OCI-LY1 (cell line): ENCODE data around the gene ZNF598.

Source experiments
- H2AFZ ChIP-seq: fragments of 200-600 bp; sonication (generic), shearing (Covaris generic); 2 replicates; pipeline ENCODE4 v1.6.0; 2014; ENCODE audit warnings: antibody characterized with exemption, mild to moderate bottlenecking, low read length
- H3F3A ChIP-seq: fragments of 200-600 bp; sonication (generic), shearing (Covaris generic); 2 replicates; pipeline ENCODE4 v1.6.0; 2014; ENCODE audit warnings: mild to moderate bottlenecking, antibody characterized with exemption, low read length, moderate library complexity; ENCODE audit not compliant: insufficient read depth
- H3K27ac ChIP-seq: fragments of 200-600 bp; sonication (generic); 2 replicates; pipeline ENCODE4 v1.5.1; 2014; ENCODE audit warnings: low read length, mixed run types, mild to moderate bottlenecking, low read depth; ENCODE audit not compliant: poor library complexity, severe bottlenecking
- H3K27me3 ChIP-seq: fragments of 200-600 bp; sonication (generic); 2 replicates; pipeline ENCODE4 v1.6.0; 2014; ENCODE audit warnings: antibody characterized with exemption, mild to moderate bottlenecking, low read length, moderate library complexity; ENCODE audit not compliant: insufficient read depth
- H3K36me3 ChIP-seq: fragments of 200-600 bp; sonication (generic); 2 replicates; pipeline ENCODE4 v1.6.1; 2014; ENCODE audit warnings: mild to moderate bottlenecking, antibody characterized with exemption, low read length, moderate library complexity, mixed read lengths; ENCODE audit not compliant: insufficient read depth
- H3K4me1 ChIP-seq: fragments of 200-600 bp; sonication (generic); 2 replicates; pipeline ENCODE4 v1.5.1; 2014; ENCODE audit warnings: mild to moderate bottlenecking, low read length, moderate library complexity; ENCODE audit not compliant: insufficient read depth, severe bottlenecking
- H3K4me2 ChIP-seq: fragments of 200-600 bp; sonication (generic), shearing (Covaris generic); 2 replicates; pipeline ENCODE4 v1.6.1; 2014; ENCODE audit warnings: low read length
- H3K4me3 ChIP-seq: fragments of 200-600 bp; sonication (generic); 2 replicates; pipeline ENCODE4 v1.5.1; 2014; ENCODE audit warnings: low read length, low read depth, mild to moderate bottlenecking, mixed read lengths; ENCODE audit not compliant: poor library complexity, severe bottlenecking
- H3K79me2 ChIP-seq: fragments of 200-600 bp; shearing (Covaris generic); 2 replicates; pipeline ENCODE4 v1.6.1; 2016; ENCODE audit warnings: mixed run types, low read length, mixed read lengths; ENCODE audit not compliant: insufficient read depth
- H3K9ac ChIP-seq: fragments of 200-600 bp; sonication (generic), shearing (Covaris generic); 2 replicates; pipeline ENCODE4 v1.6.1; 2014; ENCODE audit warnings: mild to moderate bottlenecking, low read length, mixed read lengths
- H3K9me2 ChIP-seq: fragments of 200-600 bp; sonication (generic), shearing (Covaris generic); 2 replicates; pipeline ENCODE4 v1.6.1; 2014; ENCODE audit warnings: low read depth, mild to moderate bottlenecking, low read length, mixed read lengths
- H3K9me3 ChIP-seq: fragments of 200-600 bp; shearing (Covaris generic); 2 replicates; pipeline ENCODE4 v1.6.1; 2014; ENCODE audit warnings: low read length, mixed read lengths
- H4K20me1 ChIP-seq: fragments of 200-600 bp; sonication (generic), shearing (Covaris generic); 2 replicates; pipeline ENCODE4 v1.6.0; 2016; ENCODE audit warnings: mild to moderate bottlenecking, low read length; ENCODE audit not compliant: insufficient read depth
- CTCF ChIP-seq: fragments of 200-600 bp; sonication (generic), shearing (Covaris generic); IDR thresholded peaks from 2 replicates; pipeline ENCODE4 v1.5.1; 2017; ENCODE audit warnings: mild to moderate bottlenecking, antibody characterized with exemption, low read length, moderate library complexity, mixed read lengths
- EZH2 ChIP-seq: fragments of 200-600 bp; sonication (generic), shearing (Covaris generic); IDR thresholded peaks from 2 replicates; pipeline ENCODE4 v1.8.0; 2017; ENCODE audit warnings: borderline replicate concordance, mixed run types, mild to moderate bottlenecking, antibody characterized with exemption, low read length, moderate library complexity, mixed read lengths

Gene ZNF598

GRCh38 chr16:1997494-1998359 lies 11.9 kb downstream of the ZNF598 start:
- H2AFZ ChIP-seq = no peak overlapping the region
- no peak overlapping the region for H3K27ac ChIP-seq
- no peaks in the 10 kb centered on the region for H3K79me2 ChIP-seq
- H3K4me3 ChIP-seq = no peak overlapping the region
- peaks cover 11% of the 10 kb centered on the region for H3K4me1 ChIP-seq
- H4K20me1 ChIP-seq = no peaks in the 10 kb centered on the region
- no peaks in the 10 kb centered on the region for H3K27me3 ChIP-seq
- no peak overlapping the region for H3K4me2 ChIP-seq
- no peaks in the 10 kb centered on the region for H3F3A ChIP-seq
- TF ChIP-seq EZH2 (no peak), CTCF (no peak)
- H3K9me2 ChIP-seq = no peaks in the 10 kb centered on the region
- no peak overlapping the region for H3K9ac ChIP-seq
- peaks cover 66% of the 10 kb centered on the region for H3K36me3 ChIP-seq
- H3K9me3 ChIP-seq = no peaks in the 10 kb centered on the region

GRCh38 chr16:1993731-1994131 lies 15.9 kb downstream of the ZNF598 start:
- H3K79me2 ChIP-seq = no peaks in the 10 kb centered on the region
- no peak overlapping the region for H3K4me3 ChIP-seq
- no peaks in the 10 kb centered on the region for H3K9me2 ChIP-seq
- no peaks in the 10 kb centered on the region for H4K20me1 ChIP-seq
- peaks cover 26% of the 10 kb centered on the region for H3K36me3 ChIP-seq
- H3F3A ChIP-seq = no peaks in the 10 kb centered on the region; the same call in 1 of the 2 replicates
- peak overlapping the region; percentile 70 for H3K27ac ChIP-seq
- TF ChIP-seq CTCF (no peak), EZH2 (no peak)
- H3K9ac ChIP-seq = no peak overlapping the region; the same call in 1 of the 2 replicates
- H3K4me2 ChIP-seq = no peak overlapping the region
- H3K4me1 ChIP-seq = peaks cover 29% of the 10 kb centered on the region
- H2AFZ ChIP-seq = no peak overlapping the region
- H3K9me3 ChIP-seq = no peaks in the 10 kb centered on the region
- peaks cover 6% of the 10 kb centered on the region; the same call in 1 of the 2 replicates for H3K27me3 ChIP-seq

- H3K4me2 ChIP-seq = no peak overlapping the region
- no peak for TF ChIP-seq CTCF
- H3K36me3 ChIP-seq = peaks cover 16% of the 10 kb centered on the region
- H3F3A ChIP-seq = no peaks in the 10 kb centered on the region; the same call in 1 of the 2 replicates
- no peaks in the 10 kb centered on the region for H3K9me2 ChIP-seq
- H4K20me1 ChIP-seq = no peaks in the 10 kb centered on the region
- no peak overlapping the region for H3K4me3 ChIP-seq
- H2AFZ ChIP-seq = no peak overlapping the region
- H3K27me3 ChIP-seq = peaks cover 6% of the 10 kb centered on the region; the same call in 1 of the 2 replicates
- H3K27ac ChIP-seq = peak overlapping the region; percentile 70
- H3K79me2 ChIP-seq = no peaks in the 10 kb centered on the region
- peaks cover 29% of the 10 kb centered on the region for H3K4me1 ChIP-seq
- no peaks in the 10 kb centered on the region for H3K9me3 ChIP-seq
- H3K9ac ChIP-seq = no peak overlapping the region
Measured at GRCh38 chr16:1992704-1993317, 16.8 kb downstream of the ZNF598 start.
